Liver (tissue), 9 donors: ENCODE results near the gene ADAP1. TPM values are rescaled to one million over a fixed set of nuclear protein-coding genes. Genes with fewer than 3 reads are reported as not detected.

Source experiments
- DNase-seq: peaks from one replicate; pipeline ENCODE4 v3.0.0-alpha.2; 2017; ENCODE audit warnings: low spot score
- H3K27ac ChIP-seq, 2 donors: one replicate each; pipeline ENCODE4 v1.7.0; 2013; ENCODE audit warnings: inconsistent platforms in 2 of 2, low read length in 2 of 2, control low read depth in 1 of 2, low read depth in 1 of 2, mild to moderate bottlenecking in 1 of 2
- H3K27me3 ChIP-seq, 4 donors: one replicate each; pipeline versions ENCODE4 v1.6.1 to v1.7.0; 2013; ENCODE audit warnings: low read length in 3 of 4, inconsistent platforms in 1 of 4, mild to moderate bottlenecking in 1 of 4, moderate library complexity in 1 of 4; ENCODE audit not compliant: control insufficient read depth in 4 of 4, insufficient read depth in 4 of 4
- H3K36me3 ChIP-seq, 4 donors: one replicate each; pipeline versions ENCODE4 v1.6.1 to v1.7.0; 2013; ENCODE audit warnings: low read length in 3 of 4, mild to moderate bottlenecking in 3 of 4, low read depth in 1 of 4, moderate library complexity in 1 of 4; ENCODE audit not compliant: control insufficient read depth in 4 of 4, insufficient read depth in 3 of 4
- H3K4me1 ChIP-seq, 4 donors: one replicate each; pipeline versions ENCODE4 v1.6.1 to v1.7.0; 2013; ENCODE audit warnings: low read length in 3 of 4, mild to moderate bottlenecking in 3 of 4, moderate library complexity in 1 of 4; ENCODE audit not compliant: control insufficient read depth in 4 of 4, insufficient read depth in 4 of 4
- H3K4me3 ChIP-seq, 3 donors: one replicate each; pipeline versions ENCODE4 v1.6.1 to v1.7.0; 2013; ENCODE audit warnings: low read length in 3 of 3, control low read depth in 1 of 3, low read depth in 1 of 3, mild to moderate bottlenecking in 1 of 3
- H3K9ac ChIP-seq, 2 donors: one replicate each; pipeline ENCODE4 v1.7.0; 2013; ENCODE audit warnings: low read length in 2 of 2, mild to moderate bottlenecking in 2 of 2, moderate library complexity in 2 of 2, control low read depth in 1 of 2, low read depth in 1 of 2
- H3K9me3 ChIP-seq, 4 donors: one replicate each; pipeline versions ENCODE4 v1.6.1 to v1.7.0; 2013; ENCODE audit warnings: low read length in 3 of 4; ENCODE audit not compliant: control insufficient read depth in 4 of 4
- ATF3 ChIP-seq: IDR thresholded peaks from 2 replicates; pipeline ENCODE4 v1.6.1; 2016; ENCODE audit warnings: antibody characterized with exemption
- CTCF ChIP-seq: fragments of 150-350 bp; IDR thresholded peaks from 2 replicates; pipeline ENCODE4 v1.5.1; 2017; ENCODE audit warnings: improper control_type of control experiment, low read depth, low read length; ENCODE audit not compliant: missing input control
- EGR1 ChIP-seq, 2 donors: IDR thresholded peaks; 2 replicates each; pipeline ENCODE4 v1.6.1; 2016 to 2018; ENCODE audit warnings: antibody characterized with exemption in 2 of 2, low read depth in 2 of 2
- FOXA1 ChIP-seq: IDR thresholded peaks from 2 replicates; pipeline ENCODE4 v1.6.1; 2016; ENCODE audit warnings: antibody characterized with exemption
- FOXA2 ChIP-seq: IDR thresholded peaks from 2 replicates; pipeline ENCODE4 v1.6.1; 2016; ENCODE audit warnings: antibody characterized with exemption
- GABPA ChIP-seq, 2 donors: IDR thresholded peaks in 1 of 2; conservative IDR thresholded peaks in 1 of 2; 2 replicates each; pipeline ENCODE4 v1.6.1; 2016; ENCODE audit warnings: antibody characterized with exemption in 2 of 2, mild to moderate bottlenecking in 1 of 2, moderate library complexity in 1 of 2
- HNF4G ChIP-seq: IDR thresholded peaks from 2 replicates; pipeline ENCODE4 v1.6.1; 2016; ENCODE audit warnings: antibody characterized with exemption
- JUND ChIP-seq, 2 donors: IDR thresholded peaks; 2 replicates each; pipeline ENCODE4 v1.6.1; 2016; ENCODE audit warnings: antibody characterized with exemption in 2 of 2
- MAX ChIP-seq: IDR thresholded peaks from 2 replicates; pipeline ENCODE4 v1.6.1; 2016; ENCODE audit warnings: antibody characterized with exemption
- RAD21 ChIP-seq, 2 donors: IDR thresholded peaks; 2 replicates each; pipeline ENCODE4 v1.6.1; 2016; ENCODE audit warnings: antibody characterized with exemption in 2 of 2, mild to moderate bottlenecking in 2 of 2
- RXRA ChIP-seq, 2 donors: IDR thresholded peaks; 2 replicates each; pipeline ENCODE4 v1.6.1; 2017 to 2018; ENCODE audit warnings: antibody characterized with exemption in 2 of 2, mild to moderate bottlenecking in 1 of 2
- SP1 ChIP-seq: IDR thresholded peaks from 2 replicates; pipeline ENCODE4 v1.6.1; 2018; ENCODE audit warnings: antibody characterized with exemption, mild to moderate bottlenecking
- TAF1 ChIP-seq: conservative IDR thresholded peaks from 2 replicates; pipeline ENCODE4 v1.6.1; 2016; ENCODE audit warnings: antibody characterized with exemption, mild to moderate bottlenecking
- YY1 ChIP-seq: IDR thresholded peaks from 2 replicates; pipeline ENCODE4 v1.6.1; 2016; ENCODE audit warnings: antibody characterized with exemption, mild to moderate bottlenecking
- ZBTB33 ChIP-seq: IDR thresholded peaks from 2 replicates; pipeline ENCODE4 v1.6.1; 2016; ENCODE audit warnings: antibody characterized with exemption
- WGBS: extraction: QIAGEN DNeasy Blood & Tissue Kit; methylation state at CpG from one replicate; pipeline ENCODE4 v1.1.7; 2013; 5-methylcytosine and 5-hydroxymethylcytosine counted together
- polyA plus RNA-seq, 2 donors: library from polyadenylated mRNA; stranded (reverse) in 1 of 2; unstranded in 1 of 2; fragments of 200-250 nt in 1 of 2; fragments of >200 nt in 1 of 2; fragmentation: Nextera tagmentation in 1 of 2; extraction: Ambion mirVana in 1 of 2; gene quantifications; one replicate each; pipeline versions ENCODE4 v1.2.1 to v1.2.3, GENCODE V29; 2013 to 2015
- total RNA-seq, 2 donors: library from RNA; depleted of rRNA; stranded (reverse); fragments of >200 nt; gene quantifications; one replicate each; pipeline ENCODE4 v1.2.3, GENCODE V29; 2014
- TF ChIP-seq, protein P1 (sequence below): IDR thresholded peaks from 2 replicates; pipeline ENCODE4 v1.6.1; 2016; ENCODE audit warnings: antibody characterized with exemption, mild to moderate bottlenecking
- donor health status: healthy.
- donor health status: healthy.
- donor health status: healthy.
- donor health status: healthy.
- donor health status: healthy.

ADAP1 gene
- total and polyA plus RNA-seq, 4 donors = 0.46 to 3.7 (median 2.7) TPM

DNA sequence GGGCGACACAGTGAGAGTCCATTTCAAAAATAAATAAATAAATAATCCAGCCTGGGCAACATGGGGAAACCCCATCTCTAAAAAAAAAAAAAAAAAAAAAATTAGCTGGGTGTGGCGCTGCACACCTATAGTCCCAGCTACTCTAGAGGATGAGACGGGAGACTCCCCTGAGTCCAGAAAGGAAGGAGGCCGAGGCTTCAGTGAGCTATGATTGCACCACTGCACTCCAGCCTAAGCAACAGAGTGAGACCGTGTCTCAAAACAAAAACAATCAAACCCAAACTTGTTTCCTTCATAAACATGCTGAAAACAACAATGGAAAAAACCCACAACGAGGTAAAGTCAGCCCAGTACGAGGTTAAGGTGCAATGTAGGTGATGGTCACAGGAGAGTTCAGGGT lies 19.7 kb upstream of the ADAP1 start:
- DNase-seq = no peak
- peak overlapping the region in 1 of 2 donors; percentile 47 for H3K9ac ChIP-seq
- peak overlapping the region; percentile 57 to 96 (median 89) for H3K4me3 ChIP-seq
- WGBS = 22% methylated on average over 7 of the region's 7 CpGs
- peaks cover 9 to 21% (median 12%) of the 10 kb centered on the region in 4 donors for H3K36me3 ChIP-seq
- no peaks in the 10 kb centered on the region for H3K27me3 ChIP-seq
- TF ChIP-seq EGR1 (IDR thresholded peaks at IDR 0.05; ENCODE audit: low read depth in 2 of 2) (no peak), FOXA2 (no peak)
- TF ChIP-seq, protein P1, sequence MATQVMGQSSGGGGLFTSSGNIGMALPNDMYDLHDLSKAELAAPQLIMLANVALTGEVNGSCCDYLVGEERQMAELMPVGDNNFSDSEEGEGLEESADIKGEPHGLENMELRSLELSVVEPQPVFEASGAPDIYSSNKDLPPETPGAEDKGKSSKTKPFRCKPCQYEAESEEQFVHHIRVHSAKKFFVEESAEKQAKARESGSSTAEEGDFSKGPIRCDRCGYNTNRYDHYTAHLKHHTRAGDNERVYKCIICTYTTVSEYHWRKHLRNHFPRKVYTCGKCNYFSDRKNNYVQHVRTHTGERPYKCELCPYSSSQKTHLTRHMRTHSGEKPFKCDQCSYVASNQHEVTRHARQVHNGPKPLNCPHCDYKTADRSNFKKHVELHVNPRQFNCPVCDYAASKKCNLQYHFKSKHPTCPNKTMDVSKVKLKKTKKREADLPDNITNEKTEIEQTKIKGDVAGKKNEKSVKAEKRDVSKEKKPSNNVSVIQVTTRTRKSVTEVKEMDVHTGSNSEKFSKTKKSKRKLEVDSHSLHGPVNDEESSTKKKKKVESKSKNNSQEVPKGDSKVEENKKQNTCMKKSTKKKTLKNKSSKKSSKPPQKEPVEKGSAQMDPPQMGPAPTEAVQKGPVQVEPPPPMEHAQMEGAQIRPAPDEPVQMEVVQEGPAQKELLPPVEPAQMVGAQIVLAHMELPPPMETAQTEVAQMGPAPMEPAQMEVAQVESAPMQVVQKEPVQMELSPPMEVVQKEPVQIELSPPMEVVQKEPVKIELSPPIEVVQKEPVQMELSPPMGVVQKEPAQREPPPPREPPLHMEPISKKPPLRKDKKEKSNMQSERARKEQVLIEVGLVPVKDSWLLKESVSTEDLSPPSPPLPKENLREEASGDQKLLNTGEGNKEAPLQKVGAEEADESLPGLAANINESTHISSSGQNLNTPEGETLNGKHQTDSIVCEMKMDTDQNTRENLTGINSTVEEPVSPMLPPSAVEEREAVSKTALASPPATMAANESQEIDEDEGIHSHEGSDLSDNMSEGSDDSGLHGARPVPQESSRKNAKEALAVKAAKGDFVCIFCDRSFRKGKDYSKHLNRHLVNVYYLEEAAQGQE = no peak
- peaks cover 11 to 44% (median 19%) of the 10 kb centered on the region in 4 donors for H3K4me1 ChIP-seq
- H3K9me3 ChIP-seq = no peaks in the 10 kb centered on the region
- no peak overlapping the region for H3K27ac ChIP-seq

GRCh38 chr7:973312-973711 lies 18.8 kb upstream of the ADAP1 start:
- Histone ChIP-seq H3K4me1 (peaks cover 11 to 44% (median 19%) of the 10 kb centered on the region in 4 donors), H3K36me3 (peaks cover 9 to 26% (median 17%) of the 10 kb centered on the region in 4 donors), H3K27ac (no peak overlapping the region), H3K27me3 (no peaks in the 10 kb centered on the region), H3K4me3 (no peak overlapping the region), H3K9me3 (no peaks in the 10 kb centered on the region), H3K9ac (no peak overlapping the region)
- TF ChIP-seq SP1 = no peak
- no peak for TF ChIP-seq RAD21 (IDR thresholded peaks at IDR 0.05)
- TF ChIP-seq CTCF = no peak
- no peak for TF ChIP-seq MAX
- TF ChIP-seq YY1 = no peak
- no peak for DNase-seq
- WGBS = 85% methylated on average over 9 of the region's 9 CpGs

DNA sequence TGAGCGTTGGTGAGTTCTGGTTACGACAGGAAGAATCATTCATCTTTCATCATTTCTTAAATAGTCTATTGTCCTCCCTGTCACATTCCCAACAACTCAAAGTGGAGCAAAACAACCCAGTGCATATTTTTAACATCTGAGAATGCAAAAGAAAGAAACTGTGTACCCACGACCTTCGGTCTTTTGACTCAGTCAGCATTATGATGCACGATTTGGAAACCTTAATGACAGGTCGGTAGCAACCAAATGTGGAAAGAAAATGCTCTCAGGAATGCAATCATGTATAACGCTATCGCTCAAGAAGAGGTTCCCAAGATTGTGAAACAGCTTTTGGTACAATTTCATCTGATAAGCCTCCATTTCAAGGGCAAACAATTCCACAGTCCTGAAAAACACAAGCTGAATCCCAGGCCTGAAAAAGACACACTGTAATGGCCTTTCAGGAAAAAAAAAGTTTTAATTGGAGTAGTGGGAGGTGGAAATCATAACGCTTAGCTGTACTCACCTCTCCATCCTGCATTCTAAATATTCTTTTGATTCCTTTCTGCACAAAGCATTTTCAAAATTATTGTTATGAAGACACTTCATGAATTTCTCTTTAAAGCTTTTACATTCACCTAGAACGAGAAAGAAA lies 18.3 kb upstream of the ADAP1 start:
- WGBS = 49% methylated on average over 10 of the region's 10 CpGs
- Histone ChIP-seq H3K27ac (no peak overlapping the region), H3K36me3 (peaks cover 12 to 31% (median 22%) of the 10 kb centered on the region in 4 donors), H3K4me1 (peaks cover 11 to 44% (median 17%) of the 10 kb centered on the region in 4 donors), H3K27me3 (no peaks in the 10 kb centered on the region), H3K4me3 (no peak overlapping the region), H3K9me3 (no peaks in the 10 kb centered on the region), H3K9ac (no peak overlapping the region)
- no peak for DNase-seq
- no peak for TF ChIP-seq JUND (IDR thresholded peaks at IDR 0.05)
- no peak for TF ChIP-seq ATF3
- TF ChIP-seq GABPA (IDR thresholded peaks at IDR 0.05 in 1 of 2, conservative IDR thresholded peaks at IDR 0.05 in 1 of 2) = no peak
- no peak for TF ChIP-seq RXRA (IDR thresholded peaks at IDR 0.05)
- TF ChIP-seq YY1 = no peak
- TF ChIP-seq FOXA2 = no peak
- TF ChIP-seq EGR1 (IDR thresholded peaks at IDR 0.05; ENCODE audit: low read depth in 2 of 2) = no peak
- TF ChIP-seq CTCF = no peak
- no peak for TF ChIP-seq MAX
- TF ChIP-seq HNF4G = no peak
- no peak for TF ChIP-seq FOXA1
- no peak for TF ChIP-seq TAF1
- TF ChIP-seq ZBTB33 = no peak
